ENCODE results near the gene SRRM4.

The SRRM4 gene

DNA sequence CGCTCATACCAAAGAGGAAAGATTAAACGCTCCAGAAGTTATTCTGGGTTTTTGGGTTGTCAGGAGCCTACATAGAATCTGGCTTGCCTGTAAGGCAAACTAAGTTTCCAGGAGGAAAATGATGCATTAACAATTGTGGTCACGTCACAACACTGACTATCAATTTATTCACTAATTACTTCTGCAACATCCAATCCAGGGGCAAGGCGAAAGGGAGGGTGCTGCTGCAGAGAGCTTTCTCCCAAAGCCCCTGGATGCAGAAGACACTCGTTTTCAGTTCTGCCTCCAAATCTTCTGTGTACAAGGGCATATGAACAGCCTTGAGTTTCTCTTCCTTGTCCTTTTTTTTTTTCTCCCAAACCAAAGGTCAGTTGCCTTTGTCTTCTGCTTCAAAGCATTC lies 10.5 kb upstream of the SRRM4 start:
- TF ChIP-seq ARNT (IDR thresholded peaks at IDR 0.05) (no peak), ZNF384 (IDR thresholded peaks at IDR 0.05) (no peak), ELF4 (IDR thresholded peaks at IDR 0.05) (no peak), SP1 (IDR thresholded peaks at IDR 0.05) (no peak), TARDBP (IDR thresholded peaks at IDR 0.05) (no peak), FOXA1 (IDR thresholded peaks at IDR 0.05) (no peak)
- POLR2A ChIA-PET: no interaction called here
- CTCF ChIA-PET: no interaction called here
- DNase-seq (ENCODE audit: extremely low spot score): no peak

DNA sequence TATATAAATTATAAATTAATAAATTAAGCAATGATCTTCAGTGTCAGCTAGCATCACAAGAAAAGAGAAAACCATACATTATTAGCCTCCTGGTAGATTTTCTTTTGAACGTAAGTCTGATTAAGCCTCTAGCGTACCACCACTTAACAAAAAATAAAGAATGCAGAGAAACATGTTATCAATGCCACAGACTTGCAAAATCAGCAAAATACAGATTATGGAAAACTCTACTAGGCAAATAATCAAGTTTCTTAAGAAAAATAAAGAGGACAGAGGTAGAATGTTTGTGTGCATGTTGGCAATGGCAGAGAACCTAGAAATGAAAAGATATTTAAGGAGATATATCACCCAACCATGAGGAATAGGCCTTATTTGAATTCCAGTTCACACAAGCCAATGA lies 8.4 kb upstream of the SRRM4 start:
- ChIA-PET CTCF (no interaction called here), POLR2A (no interaction called here)
- no peak for DNase-seq (ENCODE audit: extremely low spot score)
- TF ChIP-seq LEF1 (IDR thresholded peaks at IDR 0.05; ENCODE audit: borderline replicate concordance) (no peak), FOXK2 (IDR thresholded peaks at IDR 0.05) (no peak), FOXM1 (IDR thresholded peaks at IDR 0.05; ENCODE audit: borderline replicate concordance) (no peak), FOXA1 (IDR thresholded peaks at IDR 0.05) (no peak), CTBP1 (IDR thresholded peaks at IDR 0.05; ENCODE audit: borderline replicate concordance) (no peak), HDGF (IDR thresholded peaks at IDR 0.05; ENCODE audit: borderline replicate concordance) (no peak), L3MBTL2 (conservative IDR thresholded peaks at IDR 0.05) (no peak), ELF4 (IDR thresholded peaks at IDR 0.05) (no peak), SUZ12 (IDR thresholded peaks at IDR 0.05) (no peak)
- TF ChIP-seq, protein P1, sequence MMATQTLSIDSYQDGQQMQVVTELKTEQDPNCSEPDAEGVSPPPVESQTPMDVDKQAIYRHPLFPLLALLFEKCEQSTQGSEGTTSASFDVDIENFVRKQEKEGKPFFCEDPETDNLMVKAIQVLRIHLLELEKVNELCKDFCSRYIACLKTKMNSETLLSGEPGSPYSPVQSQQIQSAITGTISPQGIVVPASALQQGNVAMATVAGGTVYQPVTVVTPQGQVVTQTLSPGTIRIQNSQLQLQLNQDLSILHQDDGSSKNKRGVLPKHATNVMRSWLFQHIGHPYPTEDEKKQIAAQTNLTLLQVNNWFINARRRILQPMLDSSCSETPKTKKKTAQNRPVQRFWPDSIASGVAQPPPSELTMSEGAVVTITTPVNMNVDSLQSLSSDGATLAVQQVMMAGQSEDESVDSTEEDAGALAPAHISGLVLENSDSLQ (IDR thresholded peaks at IDR 0.05): no peak

DNA sequence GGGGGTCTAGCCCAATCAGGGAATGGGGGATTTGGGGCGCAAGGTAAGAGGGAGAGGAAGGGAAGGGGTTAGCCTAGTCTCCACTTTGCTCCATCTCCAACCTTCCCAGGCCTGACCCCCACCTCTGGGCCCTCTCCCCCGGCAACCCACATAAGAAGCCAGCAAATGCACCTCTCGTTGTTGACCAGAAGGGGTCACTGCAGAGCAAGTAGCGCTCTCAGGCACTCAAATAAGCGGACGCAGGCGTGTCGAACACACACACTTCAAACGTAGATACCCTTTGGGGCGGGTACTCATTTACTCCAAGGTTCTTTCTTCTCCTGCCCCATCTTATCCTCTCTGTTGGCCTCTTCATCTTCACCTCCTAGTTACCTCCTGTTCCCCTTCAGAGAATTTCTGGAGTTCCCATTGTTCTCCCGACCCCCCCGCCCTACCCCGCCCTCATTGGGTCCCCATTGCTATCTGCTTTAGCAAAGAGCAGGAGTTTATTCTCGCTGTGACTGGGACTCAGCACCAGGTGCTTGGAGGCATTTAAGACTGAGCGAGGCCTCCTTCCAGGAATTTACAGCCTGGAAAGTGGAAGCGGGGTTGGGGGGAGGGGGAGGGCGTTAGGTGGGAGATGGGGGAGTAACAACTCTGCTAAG lies 1.5 kb upstream of the SRRM4 start:
- CTCF ChIA-PET: no interaction called here
- POLR2A ChIA-PET: no interaction called here
- TF ChIP-seq SUZ12 (IDR thresholded peaks at IDR 0.05): no peak
- no peak for TF ChIP-seq NFRKB (IDR thresholded peaks at IDR 0.05)
- no peak for TF ChIP-seq ARNT (IDR thresholded peaks at IDR 0.05)
- peak; percentile 78 for DNase-seq (ENCODE audit: extremely low spot score)

DNA sequence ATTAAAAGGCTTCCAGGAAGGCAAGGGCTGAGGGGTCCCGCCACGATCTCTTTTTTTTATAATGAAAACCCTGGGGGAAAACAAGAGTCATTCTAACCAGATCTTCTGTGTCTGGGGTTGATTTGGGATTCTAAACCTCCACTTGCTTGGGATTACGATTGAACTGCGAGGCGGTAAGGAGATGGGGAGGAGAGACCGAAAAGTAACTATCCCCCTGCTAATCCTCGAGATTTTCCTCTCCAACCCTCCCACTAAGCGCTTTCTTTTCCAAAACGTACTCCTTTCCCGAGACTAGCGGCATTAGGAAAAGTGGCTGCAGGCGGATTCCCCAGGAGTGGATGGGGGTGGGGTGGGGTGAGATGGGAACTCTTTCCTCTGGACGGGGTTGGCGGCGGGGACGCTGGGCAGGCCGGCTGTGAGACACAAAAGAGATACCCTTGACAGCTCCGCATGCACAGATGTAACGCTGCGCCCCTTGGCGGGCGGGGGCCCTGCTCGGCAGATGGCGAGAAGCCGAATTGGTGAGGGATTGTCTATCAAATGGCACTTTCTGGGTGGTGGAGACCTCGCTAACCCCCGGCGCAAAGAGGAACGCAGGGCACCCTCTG lies 830 bp upstream of the SRRM4 start:
- TF ChIP-seq FOXM1 (IDR thresholded peaks at IDR 0.05; ENCODE audit: borderline replicate concordance): no peak
- no peak for TF ChIP-seq ELF4 (IDR thresholded peaks at IDR 0.05)
- no peak for TF ChIP-seq L3MBTL2 (conservative IDR thresholded peaks at IDR 0.05)
- TF ChIP-seq, protein P1 (IDR thresholded peaks at IDR 0.05): no peak
- DNase-seq (ENCODE audit: extremely low spot score): no peak
- ChIA-PET POLR2A (no interaction called here), CTCF (no interaction called here)

DNA sequence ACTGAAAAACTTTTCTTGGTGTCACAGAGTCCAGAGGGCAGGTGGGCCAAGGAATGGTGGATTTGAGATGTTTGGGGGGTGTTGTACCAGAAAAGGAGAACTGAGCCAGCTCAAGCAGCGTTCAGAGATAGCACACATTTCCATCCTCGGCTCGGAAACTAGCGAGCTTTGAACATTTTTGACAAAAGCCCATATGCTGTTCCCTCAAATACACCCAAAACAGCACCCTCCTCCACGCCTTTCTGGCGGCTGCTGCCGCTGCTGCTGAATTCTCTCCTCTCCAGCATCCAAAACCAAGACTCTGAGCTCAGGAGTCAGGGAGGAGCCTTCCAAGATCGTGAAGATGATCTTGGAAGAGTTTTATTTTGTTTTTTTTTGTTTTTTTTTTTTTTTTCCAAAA lies 961 bp downstream of the SRRM4 start:
- ChIA-PET POLR2A (interaction anchor here (0.9 kb wide), 1 partner anchor 10 kb away, joined by 3 read pairs; no protein-coding TSS in a partner anchor), CTCF (no interaction called here)
- DNase-seq (ENCODE audit: extremely low spot score): no peak
- no peak for TF ChIP-seq LEF1 (IDR thresholded peaks at IDR 0.05; ENCODE audit: borderline replicate concordance)
- TF ChIP-seq ZNF384 (IDR thresholded peaks at IDR 0.05): no peak
- no peak for TF ChIP-seq BHLHE40 (IDR thresholded peaks at IDR 0.05; ENCODE audit: borderline replicate concordance)
- TF ChIP-seq NFRKB (IDR thresholded peaks at IDR 0.05): no peak
- no peak for TF ChIP-seq FOXK2 (IDR thresholded peaks at IDR 0.05)
- TF ChIP-seq L3MBTL2 (conservative IDR thresholded peaks at IDR 0.05): no peak

DNA sequence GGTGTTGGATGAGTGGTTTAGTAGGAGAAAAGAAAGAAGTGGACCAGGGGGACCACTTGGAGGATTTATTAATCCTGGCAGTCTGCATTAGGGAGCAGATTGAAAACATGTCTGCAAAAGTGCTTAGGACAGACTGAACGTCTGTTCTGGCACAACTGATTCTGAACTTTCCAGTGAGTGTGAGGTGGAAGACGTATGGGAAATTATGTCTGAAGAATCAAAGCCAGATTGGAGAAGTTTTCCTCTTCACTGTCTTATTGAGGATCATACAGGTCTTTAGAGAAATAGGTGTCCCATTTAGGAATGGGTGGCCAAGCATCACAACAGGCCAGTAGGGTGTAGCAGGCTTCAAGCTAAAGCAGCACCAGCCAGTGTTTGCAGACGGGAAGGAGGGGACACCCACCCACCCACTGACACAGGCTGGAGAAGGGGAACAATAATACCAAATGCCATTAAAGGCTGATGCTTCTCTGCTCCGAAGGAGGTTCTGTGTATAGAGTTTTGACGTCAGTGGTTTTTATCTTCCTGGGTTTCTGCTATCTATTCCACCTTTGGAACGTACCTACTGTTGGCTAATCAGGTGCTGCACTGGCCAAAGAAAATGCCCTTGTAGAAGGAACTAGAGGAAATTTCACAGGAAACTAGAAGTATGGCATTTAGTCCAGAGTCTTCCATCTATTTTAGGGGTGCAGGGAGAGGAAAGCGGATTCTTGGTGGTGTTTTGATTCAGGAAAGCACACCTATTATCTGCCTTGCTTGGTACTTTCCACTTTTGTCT lies 1.8 kb downstream of the SRRM4 start:
- POLR2A ChIA-PET: interaction anchor here (0.9 kb wide), 1 partner anchor 9 kb away, joined by 3 read pairs; no protein-coding TSS in a partner anchor
- CTCF ChIA-PET: no interaction called here
- DNase-seq (ENCODE audit: extremely low spot score): no peak

More for the DNA sequence above, 1.8 kb downstream of the SRRM4 start:
- TF ChIP-seq HDGF (IDR thresholded peaks at IDR 0.05; ENCODE audit: borderline replicate concordance): no peak
- TF ChIP-seq, protein P1 (IDR thresholded peaks at IDR 0.05): no peak
- TF ChIP-seq FOXK2 (IDR thresholded peaks at IDR 0.05): no peak
- no peak for TF ChIP-seq ELF4 (IDR thresholded peaks at IDR 0.05)
- TF ChIP-seq CTBP1 (IDR thresholded peaks at IDR 0.05; ENCODE audit: borderline replicate concordance): no peak
- TF ChIP-seq SP1 (IDR thresholded peaks at IDR 0.05): no peak
- no peak for TF ChIP-seq ARNT (IDR thresholded peaks at IDR 0.05)
- no peak for TF ChIP-seq L3MBTL2 (conservative IDR thresholded peaks at IDR 0.05)
- TF ChIP-seq FOXM1 (IDR thresholded peaks at IDR 0.05; ENCODE audit: borderline replicate concordance): no peak
- TF ChIP-seq NFRKB (IDR thresholded peaks at IDR 0.05): no peak
- no peak for TF ChIP-seq ZNF384 (IDR thresholded peaks at IDR 0.05)
- TF ChIP-seq LEF1 (IDR thresholded peaks at IDR 0.05; ENCODE audit: borderline replicate concordance): no peak
- no peak for TF ChIP-seq FOXA1 (IDR thresholded peaks at IDR 0.05)
- TF ChIP-seq SUZ12 (IDR thresholded peaks at IDR 0.05): no peak
- no peak for TF ChIP-seq BHLHE40 (IDR thresholded peaks at IDR 0.05; ENCODE audit: borderline replicate concordance)
- no peak for TF ChIP-seq TARDBP (IDR thresholded peaks at IDR 0.05)
